HEK293T (cell line): ENCODE measurements around the gene GADD45GIP1.
A peak's percentile ranks its signal among the peaks of the same experiment; 100 is the strongest.

ENCODE experiments used
- CTCF ChIA-PET: fragments of 350-600 bp; formaldehyde crosslinking; extraction: SDS; loops from one replicate; lab custom pipeline; 2021; ENCODE audit warnings: antibody characterized with exemption, inconsistent platforms; lab: Yijun Ruan, JAX
- POLR2A ChIA-PET: fragments of 350-600 bp; formaldehyde crosslinking; extraction: SDS; loops from one replicate; lab custom pipeline; 2020; ENCODE audit warnings: antibody characterized with exemption, inconsistent platforms; lab: Yijun Ruan, JAX
- DNase-seq: peaks from one replicate; pipeline ENCODE4 v3.0.0; 2012; ENCODE audit warnings: mixed read lengths; ENCODE audit errors: extremely low spot score
- ARNT ChIP-seq: fragments of 450-650 bp; IDR thresholded peaks from 2 replicates; pipeline ENCODE4 v1.6.1; 2017; ENCODE audit warnings: mild to moderate bottlenecking
- BHLHE40 ChIP-seq: fragments of 450-650 bp; IDR thresholded peaks from 2 replicates; pipeline ENCODE4 v1.6.1; 2016; ENCODE audit warnings: mild to moderate bottlenecking, moderate library complexity, borderline replicate concordance
- CTBP1 ChIP-seq: fragments of 450-650 bp; IDR thresholded peaks from 2 replicates; pipeline ENCODE4 v1.6.1; 2016; ENCODE audit warnings: borderline replicate concordance
- ELF4 ChIP-seq: fragments of 450-650 bp; IDR thresholded peaks from 2 replicates; pipeline ENCODE4 v1.6.1; 2017; ENCODE audit warnings: antibody characterized with exemption
- FOXA1 ChIP-seq: fragments of 450-650 bp; IDR thresholded peaks from 2 replicates; pipeline ENCODE4 v1.6.1; 2016; ENCODE audit warnings: mild to moderate bottlenecking
- FOXK2 ChIP-seq: fragments of 450-650 bp; IDR thresholded peaks from 2 replicates; pipeline ENCODE4 v1.6.1; 2016; ENCODE audit warnings: mild to moderate bottlenecking
- FOXM1 ChIP-seq: fragments of 450-650 bp; IDR thresholded peaks from 2 replicates; pipeline ENCODE4 v1.6.1; 2017; ENCODE audit warnings: mild to moderate bottlenecking, borderline replicate concordance
- HDGF ChIP-seq: fragments of 450-650 bp; IDR thresholded peaks from 2 replicates; pipeline ENCODE4 v1.6.1; 2017; ENCODE audit warnings: antibody characterized with exemption, borderline replicate concordance
- L3MBTL2 ChIP-seq: fragments of 450-650 bp; conservative IDR thresholded peaks from 2 replicates; pipeline ENCODE4 v1.6.1; 2016; ENCODE audit warnings: mild to moderate bottlenecking
- LEF1 ChIP-seq: fragments of 450-650 bp; IDR thresholded peaks from 2 replicates; pipeline ENCODE4 v1.6.1; 2017; ENCODE audit warnings: mild to moderate bottlenecking, borderline replicate concordance
- NFRKB ChIP-seq: fragments of 450-650 bp; IDR thresholded peaks from 2 replicates; pipeline ENCODE4 v1.6.1; 2016; ENCODE audit warnings: mild to moderate bottlenecking, moderate library complexity
- SP1 ChIP-seq: fragments of 450-650 bp; IDR thresholded peaks from 2 replicates; pipeline ENCODE4 v1.6.1; 2017
- SUZ12 ChIP-seq: fragments of 450-650 bp; IDR thresholded peaks from 2 replicates; pipeline ENCODE4 v1.6.1; 2016; ENCODE audit warnings: mild to moderate bottlenecking
- TARDBP ChIP-seq: fragments of 450-650 bp; IDR thresholded peaks from 2 replicates; pipeline ENCODE4 v1.6.1; 2016
- ZNF384 ChIP-seq: fragments of 450-650 bp; IDR thresholded peaks from 2 replicates; pipeline ENCODE4 v1.6.1; 2016
- TF ChIP-seq, protein P1 (sequence below): fragments of 450-650 bp; IDR thresholded peaks from 2 replicates; pipeline ENCODE4 v1.6.1; 2016

GADD45GIP1 gene

DNA sequence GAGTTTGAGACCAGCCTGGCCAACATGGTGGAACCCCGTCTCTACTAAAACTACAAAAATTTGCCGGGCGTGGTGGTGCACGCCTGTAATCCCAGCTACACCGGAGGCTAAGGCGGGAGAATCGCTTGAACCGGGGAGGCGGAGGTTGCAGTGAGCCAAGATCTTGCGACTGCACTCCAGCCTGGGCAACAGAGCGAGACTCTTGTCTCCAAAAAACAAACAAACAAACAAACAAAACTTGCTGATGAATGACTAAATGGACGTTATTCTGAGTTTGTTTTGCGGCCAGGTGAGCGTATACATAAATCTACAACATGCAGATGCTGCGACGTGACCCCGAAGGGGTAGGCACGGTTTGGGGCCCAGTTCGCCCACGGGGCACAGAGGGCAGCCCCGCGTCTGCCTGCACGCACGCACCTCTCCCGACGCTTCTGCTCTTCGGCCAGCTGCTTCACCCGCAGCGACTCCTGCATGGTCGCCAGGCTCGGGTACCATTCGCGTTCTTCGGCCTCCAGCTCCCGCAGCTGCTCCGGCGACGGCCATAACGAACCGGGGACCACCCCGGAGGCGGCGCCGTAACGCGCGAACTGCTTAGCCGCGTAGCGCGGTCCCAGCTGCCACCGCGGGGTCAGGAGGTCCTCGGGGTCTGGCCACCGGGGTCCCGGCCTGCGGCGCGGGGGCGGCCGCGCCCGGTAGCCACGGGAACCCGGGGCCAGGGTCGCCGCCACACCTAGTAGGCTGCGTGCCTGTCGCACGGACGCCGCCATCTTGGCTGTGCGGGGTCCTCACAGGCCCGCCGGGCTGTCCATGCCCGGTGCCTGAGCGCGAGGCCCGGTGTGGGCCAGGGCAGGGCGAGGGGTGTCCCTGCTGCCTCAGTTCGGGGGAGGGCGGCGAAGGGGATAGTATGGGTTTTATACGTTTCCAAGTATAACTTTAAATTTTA lies at the start of gene GADD45GIP1:
Gene GADD45GIP1 (minus strand): TSS at position 778 of the 943 bp plus-strand sequence. CDS start 11 bp downstream, at position 767.
- CTCF ChIA-PET = interaction anchor here (4.0 kb wide), 1 partner anchor 9 kb away, joined by 21 read pairs; no protein-coding TSS in a partner anchor
- TF ChIP-seq TARDBP = no peak
- no peak for TF ChIP-seq L3MBTL2
- peak; percentile 58; the same call in 1 of the 2 replicates for TF ChIP-seq LEF1
- no peak for TF ChIP-seq SP1
- peak; percentile 59; the same call in 1 of the 2 replicates for TF ChIP-seq ELF4
- TF ChIP-seq BHLHE40 = no peak
- TF ChIP-seq CTBP1 = no peak
- no peak; the same call in 1 of the 2 replicates for TF ChIP-seq NFRKB
- POLR2A ChIA-PET = interaction anchor here (1.2 to 3.2 kb wide), 6 partner anchors 9 to 52 kb away, joined by 3 to 15 read pairs (median 7); partner anchors contain the start of genes CALR and RAD23A
- peak; percentile 86 for DNase-seq

DNA sequence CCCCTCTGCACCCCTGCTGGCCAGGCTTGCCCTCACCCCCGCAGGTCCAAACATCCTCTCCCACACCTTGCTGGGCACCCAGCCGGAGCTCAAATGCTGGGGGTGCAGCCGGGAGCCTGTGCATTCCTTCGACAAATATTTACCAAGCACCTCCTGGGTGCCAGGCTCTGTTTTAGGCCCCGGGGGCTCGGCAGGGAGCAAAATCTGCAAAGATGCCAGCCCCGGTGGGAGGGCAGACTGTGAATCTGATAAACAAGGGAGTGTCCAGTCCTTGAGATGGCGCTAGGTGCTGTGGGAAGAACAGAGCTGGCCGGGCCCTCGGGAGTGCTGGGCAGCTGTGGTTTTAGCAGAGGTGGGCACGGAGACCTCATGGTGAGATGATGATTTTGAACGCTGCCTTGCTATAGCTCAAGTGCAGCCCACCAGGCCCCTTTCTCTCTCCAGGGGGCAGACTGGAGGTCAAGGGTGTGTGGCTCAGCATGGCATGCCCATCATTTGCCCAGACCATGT lies 48.9 kb upstream of the GADD45GIP1 start:
- ChIA-PET CTCF (interaction anchor here (0.8 to 1.3 kb wide), 3 partner anchors 16 to 88 kb away, joined by 3 to 4 read pairs (median 3); no protein-coding TSS in a partner anchor), POLR2A (interaction anchor here (1.1 kb wide), 1 partner anchor 26 kb away, joined by 3 read pairs; no protein-coding TSS in a partner anchor)
- no peak for TF ChIP-seq TARDBP
- TF ChIP-seq FOXK2 = no peak
- TF ChIP-seq FOXM1 = no peak
- no peak for TF ChIP-seq FOXA1
- no peak for TF ChIP-seq ZNF384
- TF ChIP-seq ELF4 = no peak
- no peak for TF ChIP-seq HDGF
- no peak for TF ChIP-seq L3MBTL2
- TF ChIP-seq SUZ12 = no peak
- no peak for TF ChIP-seq ARNT
- TF ChIP-seq CTBP1 = no peak
- TF ChIP-seq LEF1 = no peak
- TF ChIP-seq SP1 = no peak
- TF ChIP-seq NFRKB = no peak
- TF ChIP-seq BHLHE40 = no peak
- TF ChIP-seq, protein P1, sequence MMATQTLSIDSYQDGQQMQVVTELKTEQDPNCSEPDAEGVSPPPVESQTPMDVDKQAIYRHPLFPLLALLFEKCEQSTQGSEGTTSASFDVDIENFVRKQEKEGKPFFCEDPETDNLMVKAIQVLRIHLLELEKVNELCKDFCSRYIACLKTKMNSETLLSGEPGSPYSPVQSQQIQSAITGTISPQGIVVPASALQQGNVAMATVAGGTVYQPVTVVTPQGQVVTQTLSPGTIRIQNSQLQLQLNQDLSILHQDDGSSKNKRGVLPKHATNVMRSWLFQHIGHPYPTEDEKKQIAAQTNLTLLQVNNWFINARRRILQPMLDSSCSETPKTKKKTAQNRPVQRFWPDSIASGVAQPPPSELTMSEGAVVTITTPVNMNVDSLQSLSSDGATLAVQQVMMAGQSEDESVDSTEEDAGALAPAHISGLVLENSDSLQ = no peak
- DNase-seq = no peak

DNA sequence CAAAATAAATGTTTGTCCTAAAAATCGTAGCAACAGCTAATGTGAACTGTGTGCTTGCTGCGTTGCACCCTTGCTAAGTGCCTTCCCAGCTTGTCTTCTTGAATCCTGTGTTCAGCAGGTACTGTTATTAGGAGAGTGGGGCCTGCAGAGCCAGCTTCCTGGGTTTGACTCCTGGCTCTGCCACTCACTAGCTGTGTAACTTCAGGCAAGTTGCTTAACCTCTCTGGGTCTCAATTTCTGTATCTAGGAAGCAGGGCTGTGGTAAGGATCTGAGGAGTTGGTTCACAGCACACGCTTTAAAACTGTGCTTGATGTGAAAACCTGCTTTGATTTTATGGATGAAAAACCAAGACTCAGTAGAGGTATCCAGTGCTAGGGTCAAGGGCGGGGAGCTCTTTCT lies 48.2 kb upstream of the GADD45GIP1 start:
- DNase-seq = no peak
- no peak for TF ChIP-seq FOXK2
- no peak for TF ChIP-seq ELF4
- no peak for TF ChIP-seq ARNT
- TF ChIP-seq L3MBTL2 = no peak
- TF ChIP-seq FOXA1 = no peak
- TF ChIP-seq SUZ12 = no peak
- no peak for TF ChIP-seq LEF1
- no peak for TF ChIP-seq FOXM1
- no peak for TF ChIP-seq SP1
- no peak for TF ChIP-seq ZNF384
- no peak for TF ChIP-seq BHLHE40
- TF ChIP-seq TARDBP = no peak
- POLR2A ChIA-PET = interaction anchor here (1.1 kb wide), 1 partner anchor 27 kb away, joined by 3 read pairs; no protein-coding TSS in a partner anchor
- CTCF ChIA-PET = interaction anchor here (0.8 to 1.3 kb wide), 5 partner anchors 17 to 89 kb away, joined by 3 to 4 read pairs (median 4); no protein-coding TSS in a partner anchor

DNA sequence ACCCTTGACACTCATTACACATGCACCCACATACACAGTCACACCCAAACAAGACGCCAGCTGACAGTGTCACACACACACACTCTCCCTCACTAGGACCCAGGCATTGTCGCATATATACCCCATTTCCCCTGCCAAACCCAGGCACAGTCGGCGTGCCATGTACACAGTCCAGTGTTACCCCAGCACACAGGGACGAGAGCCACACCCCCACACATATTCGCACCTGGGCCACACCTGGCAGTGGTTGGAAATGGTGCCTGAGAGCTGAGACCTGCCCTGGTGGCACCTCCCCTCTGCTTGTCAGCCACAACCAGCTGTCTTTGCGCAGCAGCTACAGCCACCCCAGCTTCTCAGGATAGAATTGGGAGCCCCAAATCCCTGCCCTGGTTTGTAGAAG lies 47.2 kb upstream of the GADD45GIP1 start:
- ChIA-PET CTCF (no interaction called here), POLR2A (no interaction called here)
- TF ChIP-seq BHLHE40 (no peak), ZNF384 (no peak), ELF4 (no peak), TARDBP (no peak), SUZ12 (no peak), FOXM1 (no peak), FOXK2 (no peak)
- no peak for DNase-seq

DNA sequence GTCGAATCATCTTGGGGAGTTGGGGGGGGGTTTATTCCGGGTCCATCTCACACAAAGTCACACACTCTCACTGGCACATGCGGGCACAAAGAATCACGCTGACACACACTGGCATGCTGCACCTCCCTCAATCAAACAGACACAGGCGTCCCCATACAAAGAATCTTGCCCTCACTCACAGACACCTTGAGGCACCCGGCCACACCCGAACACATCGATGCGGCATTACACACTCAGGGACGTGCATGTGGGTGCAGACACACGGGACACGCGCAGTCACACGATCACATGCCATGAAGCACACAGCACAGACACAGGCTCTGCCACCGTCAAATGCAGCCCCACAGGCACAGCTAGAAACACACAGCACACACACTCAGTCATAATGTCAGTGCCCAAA lies 46.1 kb upstream of the GADD45GIP1 start:
- ChIA-PET CTCF (no interaction called here), POLR2A (no interaction called here)
- TF ChIP-seq HDGF = no peak
- TF ChIP-seq ARNT = no peak
- TF ChIP-seq SUZ12 = no peak
- TF ChIP-seq BHLHE40 = no peak
- TF ChIP-seq SP1 = no peak
- no peak for TF ChIP-seq TARDBP
- TF ChIP-seq, protein P1 = no peak
- TF ChIP-seq FOXM1 = no peak
- TF ChIP-seq L3MBTL2 = no peak
- TF ChIP-seq FOXA1 = no peak
- TF ChIP-seq NFRKB = no peak
- TF ChIP-seq ELF4 = no peak
- no peak for DNase-seq
